GM20000 (cell line): ENCODE data around the gene CDA.

Experiments
- DNase-seq: peaks from one replicate; pipeline ENCODE4 v3.0.0; 2012; ENCODE audit warnings: low spot score
- CTCF ChIP-seq: IDR thresholded peaks from 2 replicates; pipeline ENCODE4 v1.5.1; 2012; ENCODE audit warnings: mild to moderate bottlenecking, control low read depth; ENCODE audit errors: extremely low read depth, missing control alignments

Gene CDA

DNA sequence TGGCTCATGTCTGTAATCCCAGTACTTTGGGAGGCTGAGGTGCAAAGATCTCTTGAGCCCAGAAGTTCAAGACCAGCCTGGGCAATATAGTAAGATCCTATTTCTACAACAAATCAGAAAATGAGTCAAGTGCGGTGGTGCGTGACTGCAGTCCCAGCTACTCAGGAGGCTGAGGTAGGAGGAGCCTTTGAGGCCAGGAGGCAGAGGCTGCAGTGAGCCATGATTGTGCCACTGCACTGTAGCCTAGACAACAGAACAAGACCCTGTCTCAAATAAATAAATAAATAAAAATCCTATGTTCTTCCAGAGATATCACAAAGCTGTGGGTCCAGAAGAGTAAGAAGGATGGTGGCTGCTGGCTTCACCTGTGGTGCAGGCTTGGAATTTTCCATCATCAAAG is 22.1 kb downstream of the CDA start:
- DNase-seq, result no peak

GRCh38 chr1:20611652-20612051 is 22.8 kb downstream of the CDA start:
- TF ChIP-seq CTCF, result no peak
- DNase-seq, result no peak

More for the DNA sequence above, 22.1 kb downstream of the CDA start:
- TF ChIP-seq CTCF, result no peak

GRCh38 chr1:20612221-20612746 is 23.4 kb downstream of the CDA start:
- no peak for DNase-seq
- no peak for TF ChIP-seq CTCF

- DNase-seq, result no peak
- no peak for TF ChIP-seq CTCF
These were observed 25.3 kb downstream of the CDA start for GRCh38 chr1:20614131-20614579.

DNA sequence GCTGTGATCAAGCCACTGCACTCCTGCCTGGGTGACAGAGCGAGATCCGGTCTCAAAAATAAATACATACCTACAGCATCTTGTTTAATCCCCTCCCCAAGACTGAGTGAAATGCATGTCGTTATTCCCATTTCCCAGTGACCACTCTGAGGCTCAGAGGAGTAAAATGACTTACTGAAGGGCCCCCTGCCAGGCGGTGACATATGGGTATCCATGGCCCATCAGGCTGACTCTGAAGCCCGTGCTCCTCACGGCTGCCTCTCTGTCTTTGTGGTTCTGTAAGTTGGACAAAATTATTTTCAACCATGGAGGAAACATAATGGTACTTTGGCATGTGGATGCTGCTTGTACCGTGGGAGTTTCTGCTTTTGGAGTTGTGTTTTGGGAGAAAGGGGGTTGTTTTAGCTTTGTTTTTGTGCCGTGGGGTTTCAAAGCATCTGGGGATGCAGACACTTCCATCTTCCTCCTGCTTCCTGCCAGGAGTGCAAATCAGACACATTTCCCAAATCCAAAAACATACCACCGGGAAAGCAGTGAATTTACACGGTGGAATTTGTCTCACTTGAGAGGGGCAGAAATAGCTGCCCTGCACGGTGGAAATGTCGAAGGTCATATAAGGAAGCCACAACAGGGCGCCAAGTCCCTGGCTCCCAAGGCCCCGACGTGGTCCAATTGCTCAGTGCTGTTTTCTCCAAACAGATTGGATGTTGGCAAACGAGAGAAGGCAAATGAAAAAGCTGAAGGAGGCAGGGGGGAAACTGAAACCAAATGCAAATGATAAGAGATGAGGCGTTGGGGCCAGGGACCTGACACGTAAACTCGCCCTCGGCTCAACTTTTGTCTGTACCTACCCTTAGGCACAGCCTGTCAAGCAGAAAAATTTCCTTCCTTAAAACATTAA is 27.3 kb downstream of the CDA start:
- peak; percentile 46 for DNase-seq
- no peak for TF ChIP-seq CTCF

DNA sequence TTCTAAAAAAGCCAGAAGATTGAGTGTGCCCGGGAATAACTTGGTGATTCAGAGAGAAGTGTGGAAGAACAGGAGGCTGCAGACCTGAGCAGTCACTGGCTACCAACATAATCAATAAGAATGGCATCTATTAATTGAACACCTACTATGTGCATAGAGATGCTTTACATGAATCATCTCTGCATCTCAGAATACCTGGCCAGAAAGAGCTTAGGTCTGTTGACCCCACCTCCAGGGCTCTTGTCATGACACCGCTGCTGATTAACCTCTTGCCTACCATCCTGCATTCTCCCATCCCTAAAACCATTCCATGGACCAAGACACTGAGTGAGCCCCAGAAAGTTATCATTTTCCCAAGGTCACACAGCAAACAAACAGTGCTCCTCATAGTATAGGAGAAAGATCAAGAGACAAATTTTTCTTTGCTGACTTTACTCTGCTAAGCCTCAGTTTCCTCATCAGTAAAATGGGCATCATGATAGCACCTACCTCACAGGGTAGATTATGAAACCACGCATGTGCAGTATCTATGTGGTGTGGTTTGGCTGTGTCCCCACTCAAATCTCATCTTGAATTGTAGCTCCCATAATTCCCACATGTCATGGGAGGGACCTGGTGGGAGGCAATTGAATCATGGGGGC is 28.1 kb downstream of the CDA start:
- TF ChIP-seq CTCF, result no peak

GRCh38 chr1:20618550-20618949 is 29.7 kb downstream of the CDA start:
- TF ChIP-seq CTCF, result no peak
- no peak for DNase-seq

More for the DNA sequence above, 28.1 kb downstream of the CDA start:
- no peak for DNase-seq
